GM23338 (cell line): ENCODE measurements around the gene PRKCQ.

Experiments
- CREB1 ChIP-seq: fragments of 250-450 bp; sonication (Bioruptor Pico); IDR thresholded peaks from 2 replicates; pipeline ENCODE4 v1.5.0; 2020; ENCODE audit warnings: low read depth, mild to moderate bottlenecking, moderate library complexity
- EZH2 ChIP-seq: fragments of 200-600 bp; sonication (generic); IDR thresholded peaks from one replicate; pipeline ENCODE4 v1.8.0; 2017; ENCODE audit warnings: antibody characterized with exemption, mild to moderate bottlenecking, low read depth; ENCODE audit not compliant: unreplicated experiment
- EZH2phosphoT487 ChIP-seq: fragments of 200-600 bp; sonication (generic); IDR thresholded peaks from one replicate; pipeline ENCODE4 v1.8.1; 2018; ENCODE audit warnings: antibody characterized with exemption; ENCODE audit not compliant: unreplicated experiment
- JUNB ChIP-seq: IDR thresholded peaks from one replicate; pipeline ENCODE4 v1.6.1; 2016; ENCODE audit warnings: antibody characterized with exemption; ENCODE audit not compliant: unreplicated experiment
- NANOG ChIP-seq: IDR thresholded peaks from 2 replicates; pipeline ENCODE4 v1.6.1; 2016; ENCODE audit warnings: antibody characterized with exemption, borderline replicate concordance
- POLR2AphosphoS5 ChIP-seq: IDR thresholded peaks from 2 replicates; pipeline ENCODE4 v1.6.1; 2016; ENCODE audit warnings: antibody characterized with exemption, low read depth
- STAT1 ChIP-seq: IDR thresholded peaks from one replicate; pipeline ENCODE4 v1.6.1; 2016; ENCODE audit warnings: antibody characterized with exemption; ENCODE audit not compliant: unreplicated experiment
- ZNF114 ChIP-seq: fragments of 250-450 bp; sonication (Bioruptor Pico); IDR thresholded peaks from 2 replicates; pipeline ENCODE4 v1.5.0; 2020; ENCODE audit warnings: mild to moderate bottlenecking, moderate library complexity
- ZNF331 ChIP-seq: fragments of 250-450 bp; sonication (Bioruptor Pico); IDR thresholded peaks from 2 replicates; pipeline ENCODE4 v1.5.0; 2020; ENCODE audit warnings: low read depth, mild to moderate bottlenecking, moderate library complexity
- TF ChIP-seq, protein P1 (sequence below), 2 experiments: fragments of 200-600 bp in 1 of 2; sonication (generic) in 1 of 2; conservative IDR thresholded peaks; 2 replicates each; pipeline versions ENCODE4 v1.5.1 to v1.6.1; 2016 to 2017; ENCODE audit warnings: antibody characterized with exemption in 2 of 2, low read depth in 2 of 2, mild to moderate bottlenecking in 2 of 2, moderate library complexity in 1 of 2
- TF ChIP-seq, protein P2 (sequence below): IDR thresholded peaks from one replicate; pipeline ENCODE4 v1.6.1; 2018; ENCODE audit warnings: antibody characterized with exemption; ENCODE audit not compliant: unreplicated experiment
- TF ChIP-seq, protein P3 (sequence below): IDR thresholded peaks from 2 replicates; pipeline ENCODE4 v1.6.1; 2016; ENCODE audit warnings: antibody characterized with exemption
- TF ChIP-seq, protein P4 (sequence below): fragments of 250-450 bp; sonication (Bioruptor Pico); IDR thresholded peaks from 2 replicates; pipeline ENCODE4 v1.5.0; 2020; ENCODE audit warnings: mild to moderate bottlenecking, moderate library complexity

DNA sequence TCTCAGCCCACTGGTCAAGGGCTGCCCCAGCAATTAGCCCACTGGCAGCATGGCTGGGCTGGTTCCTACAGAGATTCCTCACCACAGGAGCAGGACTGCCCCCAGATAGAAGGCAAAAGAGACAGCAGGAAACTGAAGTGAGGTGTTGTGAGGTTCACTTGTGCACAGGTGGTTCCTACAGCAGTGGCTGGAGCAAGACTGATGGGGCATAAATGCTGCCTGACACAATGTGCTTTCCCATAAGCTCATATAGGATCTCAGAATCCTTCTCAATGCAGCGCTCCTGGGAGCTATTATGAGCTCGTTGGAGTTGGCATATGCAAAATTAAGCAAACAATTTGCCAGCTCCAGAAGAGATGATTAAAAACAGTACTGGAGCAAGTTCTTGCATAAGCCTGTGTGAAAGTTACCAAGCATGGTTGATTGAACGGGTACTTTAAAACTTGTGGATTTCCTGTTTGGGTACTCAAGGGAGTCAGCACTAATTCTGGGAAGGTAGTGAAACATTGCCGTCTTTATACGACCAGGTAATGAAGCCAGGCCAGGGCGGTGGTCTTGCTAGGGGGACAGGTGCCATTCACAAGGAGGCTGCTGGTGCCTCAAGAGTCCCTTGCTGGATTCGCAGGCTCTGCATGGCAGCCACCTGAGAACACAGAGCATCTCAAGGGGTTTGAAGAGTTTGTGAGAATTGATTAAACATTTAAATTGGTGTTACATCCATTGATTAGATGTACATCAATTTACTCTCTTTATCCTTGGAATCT, 20.3 kb upstream of the PRKCQ start:
- TF ChIP-seq, protein P1, sequence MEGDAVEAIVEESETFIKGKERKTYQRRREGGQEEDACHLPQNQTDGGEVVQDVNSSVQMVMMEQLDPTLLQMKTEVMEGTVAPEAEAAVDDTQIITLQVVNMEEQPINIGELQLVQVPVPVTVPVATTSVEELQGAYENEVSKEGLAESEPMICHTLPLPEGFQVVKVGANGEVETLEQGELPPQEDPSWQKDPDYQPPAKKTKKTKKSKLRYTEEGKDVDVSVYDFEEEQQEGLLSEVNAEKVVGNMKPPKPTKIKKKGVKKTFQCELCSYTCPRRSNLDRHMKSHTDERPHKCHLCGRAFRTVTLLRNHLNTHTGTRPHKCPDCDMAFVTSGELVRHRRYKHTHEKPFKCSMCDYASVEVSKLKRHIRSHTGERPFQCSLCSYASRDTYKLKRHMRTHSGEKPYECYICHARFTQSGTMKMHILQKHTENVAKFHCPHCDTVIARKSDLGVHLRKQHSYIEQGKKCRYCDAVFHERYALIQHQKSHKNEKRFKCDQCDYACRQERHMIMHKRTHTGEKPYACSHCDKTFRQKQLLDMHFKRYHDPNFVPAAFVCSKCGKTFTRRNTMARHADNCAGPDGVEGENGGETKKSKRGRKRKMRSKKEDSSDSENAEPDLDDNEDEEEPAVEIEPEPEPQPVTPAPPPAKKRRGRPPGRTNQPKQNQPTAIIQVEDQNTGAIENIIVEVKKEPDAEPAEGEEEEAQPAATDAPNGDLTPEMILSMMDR (conservative IDR thresholded peaks at IDR 0.05; ENCODE audit: low read depth in 2 of 2): no peak
- no peak for TF ChIP-seq EZH2
- TF ChIP-seq EZH2phosphoT487: no peak
- no peak for TF ChIP-seq STAT1
- TF ChIP-seq, protein P2, sequence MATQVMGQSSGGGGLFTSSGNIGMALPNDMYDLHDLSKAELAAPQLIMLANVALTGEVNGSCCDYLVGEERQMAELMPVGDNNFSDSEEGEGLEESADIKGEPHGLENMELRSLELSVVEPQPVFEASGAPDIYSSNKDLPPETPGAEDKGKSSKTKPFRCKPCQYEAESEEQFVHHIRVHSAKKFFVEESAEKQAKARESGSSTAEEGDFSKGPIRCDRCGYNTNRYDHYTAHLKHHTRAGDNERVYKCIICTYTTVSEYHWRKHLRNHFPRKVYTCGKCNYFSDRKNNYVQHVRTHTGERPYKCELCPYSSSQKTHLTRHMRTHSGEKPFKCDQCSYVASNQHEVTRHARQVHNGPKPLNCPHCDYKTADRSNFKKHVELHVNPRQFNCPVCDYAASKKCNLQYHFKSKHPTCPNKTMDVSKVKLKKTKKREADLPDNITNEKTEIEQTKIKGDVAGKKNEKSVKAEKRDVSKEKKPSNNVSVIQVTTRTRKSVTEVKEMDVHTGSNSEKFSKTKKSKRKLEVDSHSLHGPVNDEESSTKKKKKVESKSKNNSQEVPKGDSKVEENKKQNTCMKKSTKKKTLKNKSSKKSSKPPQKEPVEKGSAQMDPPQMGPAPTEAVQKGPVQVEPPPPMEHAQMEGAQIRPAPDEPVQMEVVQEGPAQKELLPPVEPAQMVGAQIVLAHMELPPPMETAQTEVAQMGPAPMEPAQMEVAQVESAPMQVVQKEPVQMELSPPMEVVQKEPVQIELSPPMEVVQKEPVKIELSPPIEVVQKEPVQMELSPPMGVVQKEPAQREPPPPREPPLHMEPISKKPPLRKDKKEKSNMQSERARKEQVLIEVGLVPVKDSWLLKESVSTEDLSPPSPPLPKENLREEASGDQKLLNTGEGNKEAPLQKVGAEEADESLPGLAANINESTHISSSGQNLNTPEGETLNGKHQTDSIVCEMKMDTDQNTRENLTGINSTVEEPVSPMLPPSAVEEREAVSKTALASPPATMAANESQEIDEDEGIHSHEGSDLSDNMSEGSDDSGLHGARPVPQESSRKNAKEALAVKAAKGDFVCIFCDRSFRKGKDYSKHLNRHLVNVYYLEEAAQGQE: no peak
- TF ChIP-seq POLR2AphosphoS5: no peak
- no peak for TF ChIP-seq CREB1
- TF ChIP-seq ZNF114 (CRISPR knock-in tag): no peak
- TF ChIP-seq, protein P3, sequence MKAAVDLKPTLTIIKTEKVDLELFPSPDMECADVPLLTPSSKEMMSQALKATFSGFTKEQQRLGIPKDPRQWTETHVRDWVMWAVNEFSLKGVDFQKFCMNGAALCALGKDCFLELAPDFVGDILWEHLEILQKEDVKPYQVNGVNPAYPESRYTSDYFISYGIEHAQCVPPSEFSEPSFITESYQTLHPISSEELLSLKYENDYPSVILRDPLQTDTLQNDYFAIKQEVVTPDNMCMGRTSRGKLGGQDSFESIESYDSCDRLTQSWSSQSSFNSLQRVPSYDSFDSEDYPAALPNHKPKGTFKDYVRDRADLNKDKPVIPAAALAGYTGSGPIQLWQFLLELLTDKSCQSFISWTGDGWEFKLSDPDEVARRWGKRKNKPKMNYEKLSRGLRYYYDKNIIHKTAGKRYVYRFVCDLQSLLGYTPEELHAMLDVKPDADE: no peak
- no peak for TF ChIP-seq ZNF331 (CRISPR knock-in tag)
- TF ChIP-seq, protein P4, sequence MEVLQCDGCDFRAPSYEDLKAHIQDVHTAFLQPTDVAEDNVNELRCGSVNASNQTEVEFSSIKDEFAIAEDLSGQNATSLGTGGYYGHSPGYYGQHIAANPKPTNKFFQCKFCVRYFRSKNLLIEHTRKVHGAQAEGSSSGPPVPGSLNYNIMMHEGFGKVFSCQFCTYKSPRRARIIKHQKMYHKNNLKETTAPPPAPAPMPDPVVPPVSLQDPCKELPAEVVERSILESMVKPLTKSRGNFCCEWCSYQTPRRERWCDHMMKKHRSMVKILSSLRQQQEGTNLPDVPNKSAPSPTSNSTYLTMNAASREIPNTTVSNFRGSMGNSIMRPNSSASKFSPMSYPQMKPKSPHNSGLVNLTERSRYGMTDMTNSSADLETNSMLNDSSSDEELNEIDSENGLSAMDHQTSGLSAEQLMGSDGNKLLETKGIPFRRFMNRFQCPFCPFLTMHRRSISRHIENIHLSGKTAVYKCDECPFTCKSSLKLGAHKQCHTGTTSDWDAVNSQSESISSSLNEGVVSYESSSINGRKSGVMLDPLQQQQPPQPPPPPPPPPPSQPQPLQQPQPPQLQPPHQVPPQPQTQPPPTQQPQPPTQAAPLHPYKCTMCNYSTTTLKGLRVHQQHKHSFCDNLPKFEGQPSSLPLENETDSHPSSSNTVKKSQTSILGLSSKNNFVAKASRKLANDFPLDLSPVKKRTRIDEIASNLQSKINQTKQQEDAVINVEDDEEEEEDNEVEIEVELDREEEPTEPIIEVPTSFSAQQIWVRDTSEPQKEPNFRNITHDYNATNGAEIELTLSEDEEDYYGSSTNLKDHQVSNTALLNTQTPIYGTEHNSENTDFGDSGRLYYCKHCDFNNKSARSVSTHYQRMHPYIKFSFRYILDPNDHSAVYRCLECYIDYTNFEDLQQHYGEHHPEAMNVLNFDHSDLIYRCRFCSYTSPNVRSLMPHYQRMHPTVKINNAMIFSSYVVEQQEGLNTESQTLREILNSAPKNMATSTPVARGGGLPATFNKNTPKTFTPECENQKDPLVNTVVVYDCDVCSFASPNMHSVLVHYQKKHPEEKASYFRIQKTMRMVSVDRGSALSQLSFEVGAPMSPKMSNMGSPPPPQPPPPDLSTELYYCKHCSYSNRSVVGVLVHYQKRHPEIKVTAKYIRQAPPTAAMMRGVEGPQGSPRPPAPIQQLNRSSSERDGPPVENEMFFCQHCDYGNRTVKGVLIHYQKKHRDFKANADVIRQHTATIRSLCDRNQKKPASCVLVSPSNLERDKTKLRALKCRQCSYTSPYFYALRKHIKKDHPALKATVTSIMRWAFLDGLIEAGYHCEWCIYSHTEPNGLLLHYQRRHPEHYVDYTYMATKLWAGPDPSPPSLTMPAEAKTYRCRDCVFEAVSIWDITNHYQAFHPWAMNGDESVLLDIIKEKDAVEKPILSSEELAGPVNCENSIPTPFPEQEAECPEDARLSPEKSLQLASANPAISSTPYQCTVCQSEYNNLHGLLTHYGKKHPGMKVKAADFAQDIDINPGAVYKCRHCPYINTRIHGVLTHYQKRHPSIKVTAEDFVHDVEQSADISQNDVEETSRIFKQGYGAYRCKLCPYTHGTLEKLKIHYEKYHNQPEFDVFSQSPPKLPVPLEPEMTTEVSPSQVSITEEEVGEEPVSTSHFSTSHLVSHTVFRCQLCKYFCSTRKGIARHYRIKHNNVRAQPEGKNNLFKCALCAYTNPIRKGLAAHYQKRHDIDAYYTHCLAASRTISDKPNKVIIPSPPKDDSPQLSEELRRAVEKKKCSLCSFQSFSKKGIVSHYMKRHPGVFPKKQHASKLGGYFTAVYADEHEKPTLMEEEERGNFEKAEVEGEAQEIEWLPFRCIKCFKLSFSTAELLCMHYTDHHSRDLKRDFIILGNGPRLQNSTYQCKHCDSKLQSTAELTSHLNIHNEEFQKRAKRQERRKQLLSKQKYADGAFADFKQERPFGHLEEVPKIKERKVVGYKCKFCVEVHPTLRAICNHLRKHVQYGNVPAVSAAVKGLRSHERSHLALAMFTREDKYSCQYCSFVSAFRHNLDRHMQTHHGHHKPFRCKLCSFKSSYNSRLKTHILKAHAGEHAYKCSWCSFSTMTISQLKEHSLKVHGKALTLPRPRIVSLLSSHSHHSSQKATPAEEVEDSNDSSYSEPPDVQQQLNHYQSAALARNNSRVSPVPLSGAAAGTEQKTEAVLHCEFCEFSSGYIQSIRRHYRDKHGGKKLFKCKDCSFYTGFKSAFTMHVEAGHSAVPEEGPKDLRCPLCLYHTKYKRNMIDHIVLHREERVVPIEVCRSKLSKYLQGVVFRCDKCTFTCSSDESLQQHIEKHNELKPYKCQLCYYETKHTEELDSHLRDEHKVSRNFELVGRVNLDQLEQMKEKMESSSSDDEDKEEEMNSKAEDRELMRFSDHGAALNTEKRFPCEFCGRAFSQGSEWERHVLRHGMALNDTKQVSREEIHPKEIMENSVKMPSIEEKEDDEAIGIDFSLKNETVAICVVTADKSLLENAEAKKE (CRISPR knock-in tag): no peak
- no peak for TF ChIP-seq JUNB
- TF ChIP-seq NANOG: no peak
